Keratinocyte (primary cell): ENCODE measurements around the gene FBXW9.

Source experiments
- EZH2 ChIP-seq: IDR thresholded peaks from one replicate; pipeline ENCODE4 v1.6.1; 2012; ENCODE audit warnings: inconsistent platforms, mild to moderate bottlenecking, low read length, moderate library complexity
- TF ChIP-seq, protein P1 (sequence below), 3 experiments: IDR thresholded peaks in 1 of 3; conservative IDR thresholded peaks in 1 of 3; optimal IDR thresholded peaks in 1 of 3; 2 replicates in 2 of 3; 3 replicates in 1 of 3; pipeline versions ENCODE3 to v1.5.1; 2011; ENCODE audit warnings: low read length in 3 of 3, mild to moderate bottlenecking in 3 of 3, moderate library complexity in 2 of 3, control low read depth in 1 of 3, inconsistent platforms in 1 of 3; ENCODE audit not compliant: insufficient read depth in 2 of 3; ENCODE audit errors: extremely low read depth in 1 of 3

DNA sequence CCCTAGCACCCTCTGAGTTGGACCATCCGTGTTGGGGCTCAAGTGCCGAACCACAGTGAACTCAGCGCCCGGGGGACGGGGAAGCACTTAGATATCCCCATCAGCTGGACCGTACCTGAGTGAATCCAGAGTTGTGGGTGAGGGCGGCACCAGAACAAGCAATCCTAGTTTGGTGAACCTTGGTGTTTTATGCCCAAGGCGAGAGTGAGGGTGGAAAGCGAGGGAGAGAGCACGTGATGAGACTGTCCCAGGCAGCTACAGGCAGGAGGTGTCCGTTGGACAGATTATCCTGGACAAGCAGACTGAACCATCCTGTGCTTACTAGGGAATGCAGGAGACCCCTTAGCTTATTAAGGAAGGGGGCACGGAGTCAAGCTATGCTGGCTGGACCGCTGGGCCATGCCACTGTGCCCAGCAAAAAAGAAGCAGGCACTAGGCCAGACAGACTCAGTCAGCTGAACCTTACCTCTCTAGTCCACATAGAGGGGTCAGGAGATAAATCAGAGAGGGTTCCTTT is 41.5 kb upstream of the FBXW9 start:
- TF ChIP-seq, protein P1, sequence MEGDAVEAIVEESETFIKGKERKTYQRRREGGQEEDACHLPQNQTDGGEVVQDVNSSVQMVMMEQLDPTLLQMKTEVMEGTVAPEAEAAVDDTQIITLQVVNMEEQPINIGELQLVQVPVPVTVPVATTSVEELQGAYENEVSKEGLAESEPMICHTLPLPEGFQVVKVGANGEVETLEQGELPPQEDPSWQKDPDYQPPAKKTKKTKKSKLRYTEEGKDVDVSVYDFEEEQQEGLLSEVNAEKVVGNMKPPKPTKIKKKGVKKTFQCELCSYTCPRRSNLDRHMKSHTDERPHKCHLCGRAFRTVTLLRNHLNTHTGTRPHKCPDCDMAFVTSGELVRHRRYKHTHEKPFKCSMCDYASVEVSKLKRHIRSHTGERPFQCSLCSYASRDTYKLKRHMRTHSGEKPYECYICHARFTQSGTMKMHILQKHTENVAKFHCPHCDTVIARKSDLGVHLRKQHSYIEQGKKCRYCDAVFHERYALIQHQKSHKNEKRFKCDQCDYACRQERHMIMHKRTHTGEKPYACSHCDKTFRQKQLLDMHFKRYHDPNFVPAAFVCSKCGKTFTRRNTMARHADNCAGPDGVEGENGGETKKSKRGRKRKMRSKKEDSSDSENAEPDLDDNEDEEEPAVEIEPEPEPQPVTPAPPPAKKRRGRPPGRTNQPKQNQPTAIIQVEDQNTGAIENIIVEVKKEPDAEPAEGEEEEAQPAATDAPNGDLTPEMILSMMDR (optimal IDR thresholded peaks at IDR 0.05 in 1 of 3, IDR thresholded peaks at IDR 0.05 in 1 of 3, conservative IDR thresholded peaks at IDR 0.05 in 1 of 3; ENCODE audit: extremely low read depth in 1 of 3, insufficient read depth in 2 of 3, low read length in 3 of 3): no peak
- TF ChIP-seq EZH2: no peak
